ENCODE measurements around the gene PFKL.

PFKL gene

DNA sequence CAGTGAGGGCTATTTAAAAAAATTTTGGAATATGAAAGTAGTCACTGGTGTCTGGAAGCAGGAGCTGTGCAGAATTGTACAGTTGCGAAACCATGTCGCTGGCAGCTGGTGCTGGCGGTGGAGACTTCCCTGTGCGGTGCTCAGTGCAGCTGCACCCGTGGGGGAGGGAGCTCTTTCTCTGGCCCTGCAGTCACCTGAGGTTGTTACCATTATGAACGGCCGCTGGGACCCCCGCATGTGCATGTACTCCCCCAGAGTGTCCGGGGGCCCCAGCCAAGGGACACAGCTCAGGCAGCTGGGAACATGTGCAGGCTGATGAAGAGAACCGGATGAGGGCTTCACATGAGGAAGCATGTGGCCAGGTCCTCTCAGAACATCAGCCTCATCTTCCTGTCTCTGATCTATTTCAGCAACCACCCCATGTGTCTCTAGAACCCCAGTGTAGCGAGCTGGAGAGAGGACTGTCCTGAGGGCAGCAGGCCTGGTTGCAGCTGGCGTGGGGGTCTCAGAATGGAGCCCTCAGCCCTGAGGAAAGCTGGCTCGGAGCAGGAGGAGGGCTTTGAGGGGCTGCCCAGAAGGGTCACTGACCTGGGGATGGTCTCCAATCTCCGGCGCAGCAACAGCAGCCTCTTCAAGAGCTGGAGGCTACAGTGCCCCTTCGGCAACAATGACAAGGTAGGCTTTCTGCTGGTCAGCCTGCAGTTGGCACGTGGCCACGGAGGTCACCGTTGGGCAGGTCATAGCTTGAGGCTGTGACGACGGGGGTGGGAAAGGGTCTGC, 53.5 kb downstream of the PFKL start, which contains the start of gene TRPM2:
TRPM2 (plus strand) TSS at position 431 of the 780 bp plus-strand sequence; CDS start at position 511, 80 bp downstream.
- no peaks in the 10 kb centered on the region for H3K36me3 ChIP-seq (ENCODE audit: low read depth)
- H3K4me3 ChIP-seq (ENCODE audit: severe bottlenecking), result no peak within 1 kb of the TSS
- no peak for ATAC-seq (ENCODE audit: low read depth)
- peaks cover 40% of the 10 kb centered on the region for H3K27me3 ChIP-seq (ENCODE audit: insufficient read depth, poor library complexity, severe bottlenecking)
- TF ChIP-seq, protein P1, sequence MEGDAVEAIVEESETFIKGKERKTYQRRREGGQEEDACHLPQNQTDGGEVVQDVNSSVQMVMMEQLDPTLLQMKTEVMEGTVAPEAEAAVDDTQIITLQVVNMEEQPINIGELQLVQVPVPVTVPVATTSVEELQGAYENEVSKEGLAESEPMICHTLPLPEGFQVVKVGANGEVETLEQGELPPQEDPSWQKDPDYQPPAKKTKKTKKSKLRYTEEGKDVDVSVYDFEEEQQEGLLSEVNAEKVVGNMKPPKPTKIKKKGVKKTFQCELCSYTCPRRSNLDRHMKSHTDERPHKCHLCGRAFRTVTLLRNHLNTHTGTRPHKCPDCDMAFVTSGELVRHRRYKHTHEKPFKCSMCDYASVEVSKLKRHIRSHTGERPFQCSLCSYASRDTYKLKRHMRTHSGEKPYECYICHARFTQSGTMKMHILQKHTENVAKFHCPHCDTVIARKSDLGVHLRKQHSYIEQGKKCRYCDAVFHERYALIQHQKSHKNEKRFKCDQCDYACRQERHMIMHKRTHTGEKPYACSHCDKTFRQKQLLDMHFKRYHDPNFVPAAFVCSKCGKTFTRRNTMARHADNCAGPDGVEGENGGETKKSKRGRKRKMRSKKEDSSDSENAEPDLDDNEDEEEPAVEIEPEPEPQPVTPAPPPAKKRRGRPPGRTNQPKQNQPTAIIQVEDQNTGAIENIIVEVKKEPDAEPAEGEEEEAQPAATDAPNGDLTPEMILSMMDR (IDR thresholded peaks at IDR 0.05; ENCODE audit: poor library complexity, severe bottlenecking), result no peak
- no peaks in the 10 kb centered on the region for H3K9me3 ChIP-seq (ENCODE audit: severe bottlenecking)
- H3K4me1 ChIP-seq (ENCODE audit: insufficient read depth, poor library complexity, severe bottlenecking), result no peaks in the 10 kb centered on the region
- no peak within 1 kb of the TSS for H3K27ac ChIP-seq (ENCODE audit: poor library complexity, severe bottlenecking)
- no peak for DNase-seq (ENCODE audit: low spot score)

DNA sequence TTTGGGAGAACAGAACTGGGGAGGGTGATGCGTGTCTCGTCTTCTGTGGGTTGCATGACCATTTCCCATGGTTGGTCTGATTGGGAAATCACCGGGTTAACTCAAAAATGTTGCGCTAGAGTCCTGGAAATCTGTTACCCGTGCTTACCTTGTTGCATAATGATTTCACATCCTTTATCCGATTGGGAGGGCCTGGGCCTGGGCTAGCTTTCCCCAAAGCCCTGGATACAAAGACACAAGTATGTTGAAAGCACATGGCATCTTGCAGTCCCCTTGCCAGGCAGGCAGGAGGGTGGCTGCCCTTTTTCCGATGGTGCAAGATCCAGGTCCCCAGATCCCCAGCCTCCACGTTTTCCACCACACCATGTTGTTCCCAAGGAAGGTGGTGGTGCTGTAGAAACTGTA, 54.1 kb downstream of the PFKL start:
- Histone ChIP-seq H3K27me3 (ENCODE audit: insufficient read depth, poor library complexity, severe bottlenecking) (peaks cover 34% of the 10 kb centered on the region), H3K36me3 (ENCODE audit: low read depth) (no peaks in the 10 kb centered on the region), H3K27ac (ENCODE audit: poor library complexity, severe bottlenecking) (no peak overlapping the region), H3K9me3 (ENCODE audit: severe bottlenecking) (no peaks in the 10 kb centered on the region), H3K4me3 (ENCODE audit: severe bottlenecking) (no peak overlapping the region), H3K4me1 (ENCODE audit: insufficient read depth, poor library complexity, severe bottlenecking) (no peaks in the 10 kb centered on the region)
- no peak for ATAC-seq (ENCODE audit: low read depth)
- TF ChIP-seq, protein P1 (IDR thresholded peaks at IDR 0.05; ENCODE audit: poor library complexity, severe bottlenecking), result no peak
- no peak for DNase-seq (ENCODE audit: low spot score)

DNA sequence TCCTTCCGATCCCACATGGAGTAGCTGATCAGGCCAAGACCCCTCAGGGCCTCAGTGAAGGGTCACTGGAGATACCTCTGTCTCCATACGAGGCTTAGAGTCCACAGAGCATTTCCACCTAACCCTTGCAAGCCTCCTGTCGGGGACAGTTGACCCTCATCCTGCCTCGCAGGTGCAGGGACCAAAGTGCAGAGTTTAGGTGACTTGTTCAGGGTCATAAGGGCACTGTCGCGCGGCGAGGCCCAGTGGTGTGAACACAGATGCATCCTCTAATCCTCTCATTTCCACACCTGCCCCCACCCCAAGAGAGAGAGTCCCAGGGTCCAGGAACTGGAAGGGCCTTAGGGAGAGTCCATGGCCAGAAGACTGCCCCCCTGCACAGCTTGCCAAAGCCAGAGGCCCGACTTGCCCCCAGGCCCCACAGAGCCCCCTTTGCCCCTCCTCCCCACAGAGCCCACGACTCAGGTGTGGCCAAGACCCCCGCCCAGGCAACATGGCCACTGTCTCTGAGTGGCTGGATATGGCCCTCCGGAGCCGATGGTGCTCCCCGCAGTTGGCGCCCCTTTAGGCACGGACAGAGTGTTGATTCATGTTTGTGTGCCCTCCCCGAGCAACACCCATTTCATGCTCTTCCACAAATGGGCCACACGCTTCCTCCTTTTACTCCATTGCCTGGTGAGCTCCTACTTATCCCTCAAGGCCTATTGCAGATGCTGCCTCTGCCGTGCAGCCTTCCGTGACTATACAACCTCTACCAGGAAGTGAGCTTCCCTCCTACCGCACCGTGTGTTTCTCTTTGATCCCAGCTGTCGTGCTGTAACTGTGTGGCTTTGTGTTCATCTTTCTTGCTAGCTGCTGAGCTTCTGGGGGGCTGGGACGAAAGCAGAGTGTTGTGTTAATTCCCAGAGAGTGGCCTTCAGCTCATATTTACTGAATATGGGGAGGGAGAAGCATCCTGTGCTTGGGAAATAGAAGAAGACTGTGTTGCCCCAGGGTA, 55.2 kb downstream of the PFKL start:
- TF ChIP-seq, protein P1 (IDR thresholded peaks at IDR 0.05; ENCODE audit: poor library complexity, severe bottlenecking), result no peak
- no peaks in the 10 kb centered on the region for H3K36me3 ChIP-seq (ENCODE audit: low read depth)
- H3K27me3 ChIP-seq (ENCODE audit: insufficient read depth, poor library complexity, severe bottlenecking), result peaks cover 24% of the 10 kb centered on the region
- DNase-seq (ENCODE audit: low spot score), result no peak
- no peak overlapping the region for H3K27ac ChIP-seq (ENCODE audit: poor library complexity, severe bottlenecking)
- no peak for ATAC-seq (ENCODE audit: low read depth)
- no peaks in the 10 kb centered on the region for H3K9me3 ChIP-seq (ENCODE audit: severe bottlenecking)
- H3K4me3 ChIP-seq (ENCODE audit: severe bottlenecking), result no peak overlapping the region
- no peaks in the 10 kb centered on the region for H3K4me1 ChIP-seq (ENCODE audit: insufficient read depth, poor library complexity, severe bottlenecking)

DNA sequence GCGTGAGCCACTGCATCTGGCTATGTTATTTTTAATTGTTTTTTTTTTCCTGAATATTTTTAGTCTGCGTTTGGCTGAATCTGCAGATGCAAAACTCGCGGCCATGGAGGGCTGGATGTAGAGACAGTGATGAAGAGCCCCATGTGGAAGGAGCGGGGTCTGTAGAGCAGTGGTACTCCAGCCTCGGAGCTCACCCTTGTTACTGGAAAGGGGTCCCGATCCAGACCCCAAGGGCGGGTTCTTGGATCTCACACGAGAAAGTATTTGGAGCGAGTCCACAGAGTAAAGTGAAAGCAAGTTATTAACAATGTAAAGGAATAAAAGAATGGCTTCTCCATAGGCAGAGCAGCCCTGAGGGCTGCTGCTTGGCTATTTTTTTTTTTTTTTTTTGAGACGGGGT, 56.3 kb downstream of the PFKL start:
- TF ChIP-seq, protein P1 (IDR thresholded peaks at IDR 0.05; ENCODE audit: poor library complexity, severe bottlenecking), result no peak
- no peak for DNase-seq (ENCODE audit: low spot score)
- ATAC-seq (ENCODE audit: low read depth), result no peak
- Histone ChIP-seq H3K4me1 (ENCODE audit: insufficient read depth, poor library complexity, severe bottlenecking) (no peaks in the 10 kb centered on the region), H3K4me3 (ENCODE audit: severe bottlenecking) (no peak overlapping the region), H3K27ac (ENCODE audit: poor library complexity, severe bottlenecking) (no peak overlapping the region), H3K36me3 (ENCODE audit: low read depth) (no peaks in the 10 kb centered on the region), H3K9me3 (ENCODE audit: severe bottlenecking) (no peaks in the 10 kb centered on the region), H3K27me3 (ENCODE audit: insufficient read depth, poor library complexity, severe bottlenecking) (peaks cover 18% of the 10 kb centered on the region)
